WTC11 (cell line): ENCODE measurements around the gene LMF1. TPM values are rescaled to one million over a fixed set of nuclear protein-coding genes. Genes with fewer than 3 reads are reported as not detected.

ENCODE experiments used
- ATAC-seq: fragments of 200-7000 bp; cut with Tn5 transposase; 2 replicates; pipeline ENCODE4 v1.10.0; 2021; ENCODE audit warnings: mild to moderate bottlenecking, moderate library complexity
- CTCF ChIA-PET: fragments of 300-600 bp; sonication (Branson Sonifier 250); formaldehyde crosslinking; loops from one replicate; lab custom pipeline; 2021; ENCODE audit warnings: antibody characterized with exemption; lab: Charles Lee
- POLR2A ChIA-PET: fragments of 350-600 bp; sonication (Branson Sonifier 250); formaldehyde crosslinking; loops from one replicate; lab custom pipeline; 2021; ENCODE audit warnings: antibody characterized with exemption; lab: Charles Lee
- DNase-seq: peaks from one replicate; pipeline ENCODE4 v3.0.0; 2021; ENCODE audit warnings: low spot score
- H3K27ac Mint-ChIP-seq: 2 replicates; pipeline ENCODE4 v1.8.0; 2021; ENCODE audit warnings: mixed read lengths
- H3K27me3 Mint-ChIP-seq: 2 replicates; pipeline ENCODE4 v1.8.0; 2021; ENCODE audit warnings: low read depth, mild to moderate bottlenecking, moderate library complexity, mixed read lengths
- H3K36me3 Mint-ChIP-seq: 2 replicates; pipeline ENCODE4 v1.8.0; 2021; ENCODE audit warnings: mixed read lengths
- H3K4me1 Mint-ChIP-seq: 2 replicates; pipeline ENCODE4 v1.8.0; 2022; ENCODE audit warnings: mixed read lengths
- H3K4me3 Mint-ChIP-seq: 2 replicates; pipeline ENCODE4 v1.8.0; 2021; ENCODE audit warnings: mild to moderate bottlenecking, moderate library complexity, mixed read lengths
- H3K9me3 Mint-ChIP-seq: 2 replicates; pipeline ENCODE4 v1.8.0; 2021; ENCODE audit warnings: mixed read lengths
- AR ChIP-seq: fragments of 250-450 bp; sonication (Bioruptor Pico); IDR thresholded peaks from 2 replicates; pipeline ENCODE4 v1.9.0; 2021; ENCODE audit warnings: mild to moderate bottlenecking
- CBFB ChIP-seq: sonication (generic); formaldehyde crosslinking; IDR thresholded peaks from 2 replicates; pipeline ENCODE4 v1.8.1; 2022; ENCODE audit warnings: mild to moderate bottlenecking, low read depth, missing genetic modification reagents
- ERG ChIP-seq: fragments of 250-450 bp; sonication (Bioruptor Pico); IDR thresholded peaks from 2 replicates; pipeline ENCODE4 v1.8.0; 2021; ENCODE audit warnings: mild to moderate bottlenecking
- ETV6 ChIP-seq: sonication (generic); formaldehyde crosslinking; IDR thresholded peaks from 2 replicates; pipeline ENCODE4 v1.8.1; 2022; ENCODE audit warnings: mild to moderate bottlenecking, missing genetic modification reagents
- FOXJ3 ChIP-seq: sonication (generic); formaldehyde crosslinking; IDR thresholded peaks from 2 replicates; pipeline ENCODE4 v1.9.0; 2021; ENCODE audit warnings: missing genetic modification reagents, mild to moderate bottlenecking, borderline replicate concordance
- FOXP1 ChIP-seq: sonication (generic); formaldehyde crosslinking; IDR thresholded peaks from 2 replicates; pipeline ENCODE4 v1.8.0; 2022; ENCODE audit warnings: missing genetic modification reagents, mild to moderate bottlenecking, moderate library complexity, borderline replicate concordance
- GABPB1 ChIP-seq: sonication (generic); formaldehyde crosslinking; IDR thresholded peaks from 2 replicates; pipeline ENCODE4 v1.8.1; 2023; ENCODE audit warnings: mild to moderate bottlenecking, missing genetic modification reagents
- JUN ChIP-seq: sonication (generic); formaldehyde crosslinking; IDR thresholded peaks from 2 replicates; pipeline ENCODE4 v1.8.0; 2023; ENCODE audit warnings: mild to moderate bottlenecking, missing genetic modification reagents
- KAT7 ChIP-seq: sonication (generic); formaldehyde crosslinking; IDR thresholded peaks from 2 replicates; pipeline ENCODE4 v1.8.1; 2023; ENCODE audit warnings: missing genetic modification reagents, mild to moderate bottlenecking, borderline replicate concordance
- MXD4 ChIP-seq: fragments of 250-450 bp; sonication (Bioruptor Pico); IDR thresholded peaks from 2 replicates; pipeline ENCODE4 v1.8.0; 2021; ENCODE audit warnings: mild to moderate bottlenecking, moderate library complexity, borderline replicate concordance
- MYBL2 ChIP-seq: sonication (generic); formaldehyde crosslinking; IDR thresholded peaks from 2 replicates; pipeline ENCODE4 v1.8.1; 2023; ENCODE audit warnings: mild to moderate bottlenecking, moderate library complexity, missing genetic modification reagents
- PREB ChIP-seq: sonication (generic); formaldehyde crosslinking; IDR thresholded peaks from 2 replicates; pipeline ENCODE4 v1.8.1; 2022; ENCODE audit warnings: mild to moderate bottlenecking, missing genetic modification reagents, moderate library complexity, borderline replicate concordance
- SMAD3 ChIP-seq: sonication (generic); formaldehyde crosslinking; IDR thresholded peaks from 2 replicates; pipeline ENCODE4 v1.8.0; 2022; ENCODE audit warnings: missing genetic modification reagents, mild to moderate bottlenecking, borderline replicate concordance
- ZMAT4 ChIP-seq: fragments of 250-450 bp; sonication (Bioruptor Pico); IDR thresholded peaks from 2 replicates; pipeline ENCODE4 v1.9.0; 2021; ENCODE audit warnings: mild to moderate bottlenecking
- total RNA-seq: library from RNA; stranded (reverse); gene quantifications from 3 replicates; pipeline ENCODE4 v1.2.3, GENCODE V29; 2021
- TF ChIP-seq, protein P1 (sequence below): sonication (generic); formaldehyde crosslinking; IDR thresholded peaks from 2 replicates; pipeline ENCODE4 v1.8.0; 2022; ENCODE audit warnings: missing genetic modification reagents
- TF ChIP-seq, protein P2 (sequence below): sonication (generic); formaldehyde crosslinking; IDR thresholded peaks from 2 replicates; pipeline ENCODE4 v1.8.0; 2022; ENCODE audit warnings: mild to moderate bottlenecking, missing genetic modification reagents

LMF1 gene
- total RNA-seq, 1 experiment from 2014 or later = 10.5 TPM

GRCh38 chr16:935684-936083 lies 35.1 kb downstream of the LMF1 start (continued):
- TF ChIP-seq ERG (CRISPR knock-in tag) = no peak

- DNase-seq (no peak), ATAC-seq (no peak)
- peaks cover 5% of the 10 kb centered on the region for H3K4me1 Mint-ChIP-seq
- no peaks in the 10 kb centered on the region for H3K27me3 Mint-ChIP-seq
- H3K9me3 Mint-ChIP-seq = no peaks in the 10 kb centered on the region
- no peaks in the 10 kb centered on the region for H3K36me3 Mint-ChIP-seq
- POLR2A ChIA-PET = no interaction called here
- TF ChIP-seq FOXJ3 (CRISPR knock-in tag) (no peak), ETV6 (CRISPR knock-in tag) (no peak), MYBL2 (no peak), PREB (CRISPR knock-in tag) (no peak), GABPB1 (CRISPR knock-in tag) (no peak), FOXP1 (CRISPR knock-in tag) (no peak)
- H3K27ac Mint-ChIP-seq = no peak overlapping the region; the same call in 1 of the 2 replicates
- no peak overlapping the region for H3K4me3 Mint-ChIP-seq
- CTCF ChIA-PET = no interaction called here
Measured at GRCh38 chr16:934178-934577, 36.6 kb downstream of the LMF1 start.

DNA sequence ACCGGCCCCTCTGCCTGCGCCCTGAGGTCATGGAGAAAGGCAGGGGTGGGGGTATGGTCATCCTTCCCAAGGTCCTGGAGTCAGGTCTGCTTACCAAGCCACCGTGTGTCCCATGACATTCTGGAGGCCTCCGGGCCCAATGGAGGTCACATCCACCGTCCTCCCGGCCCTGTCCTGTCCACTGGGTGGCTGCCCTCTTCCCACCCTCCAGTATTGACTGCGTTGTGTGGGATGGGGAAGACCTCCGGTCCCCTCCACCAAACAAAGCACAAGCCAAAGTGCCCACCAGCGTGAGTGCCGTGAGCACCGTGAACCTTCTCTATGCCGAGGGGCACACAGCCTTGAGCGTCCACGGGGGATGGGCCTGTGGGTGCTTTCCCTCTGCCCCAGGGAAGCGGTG lies 37.2 kb downstream of the LMF1 start:
- TF ChIP-seq AR (CRISPR knock-in tag) (no peak), SMAD3 (CRISPR knock-in tag) (no peak), KAT7 (CRISPR knock-in tag) (no peak), MXD4 (CRISPR knock-in tag) (no peak), ZMAT4 (CRISPR knock-in tag) (no peak), CBFB (no peak), JUN (CRISPR knock-in tag) (no peak), GABPB1 (CRISPR knock-in tag) (no peak)
- TF ChIP-seq, protein P1, sequence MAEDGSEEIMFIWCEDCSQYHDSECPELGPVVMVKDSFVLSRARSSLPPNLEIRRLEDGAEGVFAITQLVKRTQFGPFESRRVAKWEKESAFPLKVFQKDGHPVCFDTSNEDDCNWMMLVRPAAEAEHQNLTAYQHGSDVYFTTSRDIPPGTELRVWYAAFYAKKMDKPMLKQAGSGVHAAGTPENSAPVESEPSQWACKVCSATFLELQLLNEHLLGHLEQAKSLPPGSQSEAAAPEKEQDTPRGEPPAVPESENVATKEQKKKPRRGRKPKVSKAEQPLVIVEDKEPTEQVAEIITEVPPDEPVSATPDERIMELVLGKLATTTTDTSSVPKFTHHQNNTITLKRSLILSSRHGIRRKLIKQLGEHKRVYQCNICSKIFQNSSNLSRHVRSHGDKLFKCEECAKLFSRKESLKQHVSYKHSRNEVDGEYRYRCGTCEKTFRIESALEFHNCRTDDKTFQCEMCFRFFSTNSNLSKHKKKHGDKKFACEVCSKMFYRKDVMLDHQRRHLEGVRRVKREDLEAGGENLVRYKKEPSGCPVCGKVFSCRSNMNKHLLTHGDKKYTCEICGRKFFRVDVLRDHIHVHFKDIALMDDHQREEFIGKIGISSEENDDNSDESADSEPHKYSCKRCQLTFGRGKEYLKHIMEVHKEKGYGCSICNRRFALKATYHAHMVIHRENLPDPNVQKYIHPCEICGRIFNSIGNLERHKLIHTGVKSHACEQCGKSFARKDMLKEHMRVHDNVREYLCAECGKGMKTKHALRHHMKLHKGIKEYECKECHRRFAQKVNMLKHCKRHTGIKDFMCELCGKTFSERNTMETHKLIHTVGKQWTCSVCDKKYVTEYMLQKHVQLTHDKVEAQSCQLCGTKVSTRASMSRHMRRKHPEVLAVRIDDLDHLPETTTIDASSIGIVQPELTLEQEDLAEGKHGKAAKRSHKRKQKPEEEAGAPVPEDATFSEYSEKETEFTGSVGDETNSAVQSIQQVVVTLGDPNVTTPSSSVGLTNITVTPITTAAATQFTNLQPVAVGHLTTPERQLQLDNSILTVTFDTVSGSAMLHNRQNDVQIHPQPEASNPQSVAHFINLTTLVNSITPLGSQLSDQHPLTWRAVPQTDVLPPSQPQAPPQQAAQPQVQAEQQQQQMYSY (CRISPR knock-in tag) = no peak
- TF ChIP-seq, protein P2, sequence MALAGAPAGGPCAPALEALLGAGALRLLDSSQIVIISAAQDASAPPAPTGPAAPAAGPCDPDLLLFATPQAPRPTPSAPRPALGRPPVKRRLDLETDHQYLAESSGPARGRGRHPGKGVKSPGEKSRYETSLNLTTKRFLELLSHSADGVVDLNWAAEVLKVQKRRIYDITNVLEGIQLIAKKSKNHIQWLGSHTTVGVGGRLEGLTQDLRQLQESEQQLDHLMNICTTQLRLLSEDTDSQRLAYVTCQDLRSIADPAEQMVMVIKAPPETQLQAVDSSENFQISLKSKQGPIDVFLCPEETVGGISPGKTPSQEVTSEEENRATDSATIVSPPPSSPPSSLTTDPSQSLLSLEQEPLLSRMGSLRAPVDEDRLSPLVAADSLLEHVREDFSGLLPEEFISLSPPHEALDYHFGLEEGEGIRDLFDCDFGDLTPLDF (CRISPR knock-in tag) = no peak
- TF ChIP-seq, all 79 proteins: peak for 0
- no peak overlapping the region for H3K4me3 Mint-ChIP-seq
- DNase-seq (no peak), ATAC-seq (no peak)
- CTCF ChIA-PET = no interaction called here
- H3K27ac Mint-ChIP-seq = no peak overlapping the region
- no peaks in the 10 kb centered on the region for H3K9me3 Mint-ChIP-seq
- H3K4me1 Mint-ChIP-seq = peaks cover 8% of the 10 kb centered on the region
- no peaks in the 10 kb centered on the region for H3K36me3 Mint-ChIP-seq
- POLR2A ChIA-PET = no interaction called here
- no peaks in the 10 kb centered on the region for H3K27me3 Mint-ChIP-seq
